HG03064 (cell line): Measurements from ENCODE around the gene ZBP1.
A peak's percentile ranks its signal among the peaks of the same experiment; 100 is the strongest.

Experiments
- ATAC-seq: cut with Tn5 transposase; IDR thresholded peaks from one replicate; pipeline ENCODE4 v1.9.1; 2021; ENCODE audit warnings: low read depth; ENCODE audit not compliant: unreplicated experiment

The ZBP1 gene

GRCh38 chr20:57620999-57621398 is 773 bp upstream of the ZBP1 start:
- no peak for ATAC-seq

GRCh38 chr20:57619051-57619831 is 985 bp downstream of the ZBP1 start:
- ATAC-seq: peak; percentile 50

GRCh38 chr20:57618764-57619050 is 1.5 kb downstream of the ZBP1 start:
- no peak for ATAC-seq

GRCh38 chr20:57618091-57618763 is 2.0 kb downstream of the ZBP1 start:
- ATAC-seq: no peak

- no peak for ATAC-seq
Observed at GRCh38 chr20:57617079-57617795, 3.0 kb downstream of the ZBP1 start.

GRCh38 chr20:57616143-57616951 is 3.9 kb downstream of the ZBP1 start:
- no peak for ATAC-seq

- ATAC-seq: no peak
Observed at GRCh38 chr20:57615445-57615811, 4.8 kb downstream of the ZBP1 start.

GRCh38 chr20:57614490-57615444 is 5.5 kb downstream of the ZBP1 start:
- no peak for ATAC-seq

- no peak for ATAC-seq
Observed at GRCh38 chr20:57613481-57613921, 6.7 kb downstream of the ZBP1 start.

- ATAC-seq: no peak
Observed at GRCh38 chr20:57612916-57613315, 7.3 kb downstream of the ZBP1 start.

GRCh38 chr20:57612436-57612835 is 7.8 kb downstream of the ZBP1 start:
- ATAC-seq: no peak

- no peak for ATAC-seq
Observed at GRCh38 chr20:57611586-57612311, 8.5 kb downstream of the ZBP1 start.

GRCh38 chr20:57610261-57610952 is 9.8 kb downstream of the ZBP1 start:
- no peak for ATAC-seq

GRCh38 chr20:57609842-57610167 is 10.4 kb downstream of the ZBP1 start:
- ATAC-seq: no peak

GRCh38 chr20:57609086-57609841 is 11.0 kb downstream of the ZBP1 start:
- ATAC-seq: no peak

GRCh38 chr20:57608516-57608915 is 11.7 kb downstream of the ZBP1 start:
- no peak for ATAC-seq

- no peak for ATAC-seq
Observed at GRCh38 chr20:57605878-57606277, 14.3 kb downstream of the ZBP1 start.

- ATAC-seq: no peak
Observed at GRCh38 chr20:57605045-57605444, 15.2 kb downstream of the ZBP1 start.
